Measurements from ENCODE around the gene FOXA2.

DNA sequence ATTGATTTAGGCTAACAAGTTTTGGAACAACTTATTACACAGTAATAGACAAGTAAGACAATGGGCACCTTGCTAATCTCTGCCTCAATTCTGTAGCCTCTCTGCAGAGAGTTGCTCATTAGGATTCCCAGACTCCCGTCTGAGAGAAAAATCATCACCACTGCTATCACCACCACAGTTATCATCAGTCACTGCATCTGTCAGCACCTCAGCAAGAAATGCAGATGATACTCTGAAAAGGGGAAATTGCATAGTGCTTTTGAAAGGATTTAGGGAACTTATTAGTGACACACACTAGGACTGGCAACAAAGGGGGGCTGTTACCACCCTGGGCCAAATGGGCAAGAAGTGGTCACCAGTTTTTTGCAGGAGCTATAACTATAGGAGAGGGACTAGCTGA is 39.9 kb downstream of the FOXA2 start:
- TF ChIP-seq GATA2 (IDR thresholded peaks at IDR 0.05; ENCODE audit: low read depth, low read length): no peak
- TF ChIP-seq GATA3 (IDR thresholded peaks at IDR 0.05; ENCODE audit: low read depth, low read length): no peak

All from SH-SY5Y (cell line).